Pulmonary artery endothelial cell (primary cell): ENCODE results near the gene KBTBD12. TPM values are rescaled to one million over a fixed set of nuclear protein-coding genes. Genes with fewer than 3 reads are reported as not detected.

Experiments used
- DNase-seq: peaks from one replicate; pipeline ENCODE4 v3.0.0-alpha.2; 2011; ENCODE audit warnings: low read depth, low spot score
- total RNA-seq: library from RNA; depleted of rRNA; stranded (reverse); fragments of >200 nt; gene quantifications from 2 replicates; pipeline ENCODE4 v1.2.3, GENCODE V29; 2014

The KBTBD12 gene
- total RNA-seq, 1 donor from 2014 or later: not detected

GRCh38 chr3:127953091-127954035, 38.3 kb downstream of the KBTBD12 start:
- DNase-seq: peak; percentile 22

GRCh38 chr3:127954640-127955039, 39.6 kb downstream of the KBTBD12 start:
- no peak for DNase-seq

GRCh38 chr3:127955728-127956127, 40.7 kb downstream of the KBTBD12 start:
- DNase-seq: no peak

GRCh38 chr3:127959041-127959440, 44.0 kb downstream of the KBTBD12 start:
- DNase-seq: no peak

- no peak for DNase-seq
Observed at GRCh38 chr3:127959873-127960272, 44.8 kb downstream of the KBTBD12 start.

- no peak for DNase-seq
Observed at GRCh38 chr3:127960421-127960965, 45.5 kb downstream of the KBTBD12 start.

GRCh38 chr3:127961124-127961523, 46.1 kb downstream of the KBTBD12 start:
- no peak for DNase-seq

- DNase-seq: no peak
Observed at GRCh38 chr3:127961963-127962362, 46.9 kb downstream of the KBTBD12 start.

GRCh38 chr3:127962937-127963336, 47.9 kb downstream of the KBTBD12 start:
- no peak for DNase-seq

GRCh38 chr3:127964053-127964452, 49.0 kb downstream of the KBTBD12 start:
- no peak for DNase-seq

- no peak for DNase-seq
Observed at GRCh38 chr3:127964816-127965215, 49.8 kb downstream of the KBTBD12 start.

- no peak for DNase-seq
Observed at GRCh38 chr3:127967316-127967715, 52.3 kb downstream of the KBTBD12 start.

- no peak for DNase-seq
Observed at GRCh38 chr3:127970966-127971592, 56.0 kb downstream of the KBTBD12 start.

GRCh38 chr3:127974226-127974625, 59.2 kb downstream of the KBTBD12 start:
- DNase-seq: no peak

- no peak for DNase-seq
Observed at GRCh38 chr3:127975153-127976029, 60.4 kb downstream of the KBTBD12 start.

- no peak for DNase-seq
Observed at GRCh38 chr3:127978636-127979035, 63.6 kb downstream of the KBTBD12 start.

GRCh38 chr3:127979473-127979872, 64.4 kb downstream of the KBTBD12 start:
- DNase-seq: no peak

GRCh38 chr3:127981097-127981496, 66.1 kb downstream of the KBTBD12 start:
- no peak for DNase-seq

- no peak for DNase-seq
Observed at GRCh38 chr3:127982155-127982554, 67.1 kb downstream of the KBTBD12 start.

GRCh38 chr3:127984241-127984975, 69.4 kb downstream of the KBTBD12 start:
- DNase-seq: no peak

GRCh38 chr3:127985216-127985615, 70.2 kb downstream of the KBTBD12 start:
- no peak for DNase-seq
